NCI-H2107 (cell line): Measurements from ENCODE around the gene BACE2.
"Not testable (repeated sequence)": the region's sequence is repeated elsewhere in the genome, so short reads cannot be mapped to it uniquely, and the experiment has no call there.

Experiments used
- DNase-seq: peaks from one replicate; lab custom pipeline; 2025; lab: John Stamatoyannopoulos, UW

Gene BACE2

DNA sequence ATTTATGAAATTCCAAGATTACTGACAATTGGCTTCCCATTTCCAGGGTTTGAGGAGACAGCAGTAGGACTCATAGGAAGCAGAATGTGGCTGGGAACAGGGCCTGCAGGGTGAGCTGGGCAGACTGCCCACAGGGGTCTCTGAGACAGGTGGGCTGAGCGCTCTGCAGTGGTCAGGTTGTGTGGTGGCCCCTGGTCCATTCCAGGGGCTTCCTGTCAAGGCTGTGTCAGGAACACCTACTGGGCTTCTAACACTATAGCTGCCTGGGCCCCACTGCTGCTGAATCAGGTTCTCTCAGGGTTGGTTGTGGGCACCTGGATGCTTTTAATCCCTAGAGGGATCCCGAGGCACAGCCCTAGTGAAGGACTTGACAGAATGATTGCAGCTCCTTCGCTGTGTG is 72.1 kb downstream of the BACE2 start:
- no peak for DNase-seq

DNA sequence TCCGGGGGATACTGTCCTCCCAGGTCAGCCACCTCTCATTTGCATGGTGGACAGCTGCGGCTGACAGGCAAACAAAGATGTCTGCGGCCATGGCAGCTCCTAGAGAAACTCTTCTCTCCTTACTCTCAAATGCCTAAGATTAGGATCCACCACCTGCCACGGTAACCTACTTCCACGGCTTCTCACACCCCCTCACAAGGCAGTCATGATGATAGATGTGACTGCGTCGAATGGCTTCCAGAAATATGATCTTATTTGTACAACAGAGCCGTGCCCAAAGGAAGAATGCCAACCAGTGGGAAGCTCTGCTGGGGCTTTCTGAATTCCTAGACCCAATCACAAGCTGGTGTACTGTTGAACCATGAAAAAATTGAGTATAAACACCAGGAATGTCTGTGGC is 73.4 kb downstream of the BACE2 start:
- peak; percentile 17 for DNase-seq

DNA sequence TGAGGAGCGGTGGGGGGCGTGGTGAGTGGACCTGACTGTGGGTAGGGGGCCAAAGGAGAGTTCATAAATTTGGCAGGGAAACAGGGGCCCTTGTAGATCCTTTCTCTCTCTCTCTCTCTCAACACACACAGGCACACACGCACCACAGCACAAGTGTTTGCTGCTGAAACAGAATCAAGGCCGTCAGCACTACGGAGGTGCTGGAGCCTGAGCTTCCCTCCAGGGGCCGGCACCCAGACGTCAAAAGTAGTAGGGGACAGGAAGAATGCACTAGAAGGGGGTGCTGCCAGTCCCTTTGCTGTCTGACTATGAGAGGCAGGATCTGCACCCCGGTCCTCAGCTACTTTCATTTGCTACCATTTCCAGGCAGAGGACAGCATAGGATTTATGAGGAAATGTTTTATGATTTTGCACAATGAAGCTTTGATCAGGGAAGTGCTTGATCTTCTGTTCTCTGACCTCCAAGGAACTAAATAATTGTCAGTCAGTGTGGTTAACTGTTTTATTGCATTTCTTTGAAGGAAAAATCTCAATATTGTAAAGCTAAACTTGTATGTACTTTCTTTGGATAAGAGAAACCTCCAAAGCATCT is 74.4 kb downstream of the BACE2 start:
- no peak for DNase-seq

DNA sequence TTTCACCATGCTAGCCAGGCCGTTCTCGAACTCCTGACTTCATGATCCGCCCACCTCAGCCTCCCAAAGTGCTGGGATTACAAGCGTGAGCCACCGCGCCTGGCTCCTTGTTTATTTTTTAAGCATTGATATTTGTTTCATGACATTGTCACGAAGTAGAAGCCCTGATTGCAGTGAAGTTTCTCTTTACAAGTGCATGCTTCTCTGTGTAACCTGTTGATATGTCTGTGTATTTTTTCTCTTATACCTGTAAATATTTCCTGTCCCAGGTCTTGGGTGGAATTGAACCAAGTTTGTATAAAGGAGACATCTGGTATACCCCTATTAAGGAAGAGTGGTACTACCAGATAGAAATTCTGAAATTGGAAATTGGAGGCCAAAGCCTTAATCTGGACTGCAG is 75.1 kb downstream of the BACE2 start:
- DNase-seq: no peak

DNA sequence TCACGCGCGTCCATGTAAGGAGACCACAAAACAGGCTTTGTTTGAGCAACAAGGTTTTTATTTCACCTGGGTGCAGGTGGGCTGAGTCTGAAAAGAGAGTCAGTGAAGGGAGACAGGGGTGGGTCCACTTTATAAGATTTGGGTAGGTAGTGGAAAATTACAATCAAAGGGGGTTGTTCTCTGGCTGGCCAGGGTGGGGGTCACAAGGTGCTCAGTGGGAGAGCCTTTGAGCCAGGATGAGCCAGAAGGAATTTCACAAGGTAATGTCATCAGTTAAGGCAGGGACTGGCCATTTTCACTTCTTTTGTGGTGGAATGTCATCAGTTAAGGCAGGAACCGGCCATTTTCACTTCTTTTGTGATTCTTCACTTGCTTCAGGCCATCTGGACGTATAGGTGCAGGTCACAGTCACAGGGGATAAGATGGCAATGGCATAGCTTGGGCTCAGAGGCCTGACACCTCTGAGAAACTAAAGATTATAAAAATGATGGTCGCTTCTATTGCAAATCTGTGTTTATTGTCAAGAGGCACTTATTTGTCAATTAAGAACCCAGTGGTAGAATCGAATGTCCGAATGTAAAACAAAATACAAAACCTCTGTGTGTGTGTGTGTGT is 76.4 kb downstream of the BACE2 start:
- DNase-seq: not testable (repeated sequence)

DNA sequence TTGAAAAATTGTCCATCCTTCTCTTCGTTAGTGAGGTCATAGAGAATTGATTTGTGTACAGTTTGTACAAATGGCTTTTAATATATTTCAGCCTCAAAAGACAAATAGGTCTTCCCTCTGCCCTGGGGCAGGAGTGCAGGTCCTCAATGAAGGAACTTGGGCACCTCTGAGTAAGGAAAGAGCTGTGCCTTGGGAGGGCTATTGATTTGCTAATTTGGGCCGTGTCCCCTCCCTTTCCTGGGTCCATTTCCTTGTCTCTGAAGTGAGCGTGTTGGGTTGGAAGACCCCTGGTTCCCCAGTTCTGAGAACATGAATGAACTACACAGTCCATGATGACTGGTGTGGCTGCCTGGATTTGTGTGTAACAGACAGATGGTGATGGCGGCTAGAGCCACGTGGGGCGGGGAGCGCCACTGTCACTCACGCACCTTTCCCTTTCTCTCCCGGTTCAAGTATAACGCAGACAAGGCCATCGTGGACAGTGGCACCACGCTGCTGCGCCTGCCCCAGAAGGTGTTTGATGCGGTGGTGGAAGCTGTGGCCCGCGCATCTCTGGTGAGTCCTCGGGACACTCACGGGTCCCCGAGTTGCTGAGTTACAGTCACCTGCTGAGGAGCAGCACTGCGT is 77.7 kb downstream of the BACE2 start:
- no peak for DNase-seq

DNA sequence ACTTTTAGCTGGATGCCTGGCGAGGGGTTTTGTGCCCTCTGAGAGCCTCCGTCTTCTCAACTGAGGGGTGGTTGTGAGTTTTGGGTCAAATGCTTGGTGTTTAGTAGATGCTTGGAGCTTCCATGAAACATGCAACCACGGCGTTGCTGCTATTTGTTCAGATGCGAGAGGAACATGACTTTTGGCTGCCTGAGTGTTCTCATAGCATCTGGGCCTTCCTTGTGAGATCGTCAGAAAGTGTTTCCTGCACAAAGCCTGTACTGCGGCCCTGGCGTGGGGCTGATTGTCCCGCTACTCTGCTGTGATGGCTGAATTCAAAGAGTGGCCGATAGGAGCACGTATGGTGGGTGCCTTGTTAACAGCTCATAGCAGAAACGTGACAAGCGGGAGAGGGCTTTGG is 78.8 kb downstream of the BACE2 start:
- no peak for DNase-seq

DNA sequence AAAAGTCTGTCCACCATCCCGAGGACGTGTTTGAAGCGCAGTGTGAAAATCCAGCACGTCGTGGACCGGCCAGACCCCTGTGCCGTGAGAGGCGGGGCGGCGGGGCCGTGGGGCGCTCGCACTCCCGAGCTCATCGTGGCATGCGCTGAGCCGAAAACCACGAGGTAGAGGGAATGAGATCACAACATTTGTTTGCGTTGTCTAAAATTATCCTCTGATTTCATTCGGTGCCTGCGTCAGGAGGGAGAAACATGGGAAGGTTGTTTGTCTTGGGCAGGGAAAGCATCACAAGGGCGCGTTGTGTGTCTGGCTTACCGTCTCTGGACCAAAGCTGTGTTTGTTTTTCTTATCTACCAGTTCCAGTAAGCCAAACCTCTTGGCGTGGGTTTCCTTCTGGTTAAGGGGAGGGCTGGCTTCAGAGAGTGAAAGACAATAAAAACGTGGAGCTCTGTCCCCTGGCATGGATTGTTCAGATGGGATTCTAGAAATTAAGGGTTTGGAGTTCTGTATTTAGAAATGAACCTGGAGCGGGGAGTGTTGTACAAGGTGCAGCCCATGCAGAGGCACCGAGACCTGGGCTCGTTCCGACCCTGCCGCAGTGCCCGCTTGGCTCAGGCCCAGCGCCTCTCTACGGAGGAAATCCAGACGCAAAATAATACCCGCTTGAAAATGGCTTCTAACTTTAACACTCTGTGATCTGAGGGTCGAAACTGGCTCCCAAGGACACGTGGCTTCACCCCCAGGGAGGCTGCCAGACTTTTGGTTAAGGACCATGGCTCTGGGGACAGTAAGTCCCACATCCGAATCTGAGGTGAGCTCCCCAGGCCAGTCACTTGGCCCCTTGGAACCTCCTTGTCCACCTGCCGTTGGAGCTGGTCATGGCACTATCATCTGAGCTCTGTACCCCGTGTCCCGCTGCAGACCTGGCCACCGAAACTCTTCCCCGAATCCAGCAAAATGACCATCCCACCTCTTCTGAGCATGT is 79.9 kb downstream of the BACE2 start:
- no peak for DNase-seq

DNA sequence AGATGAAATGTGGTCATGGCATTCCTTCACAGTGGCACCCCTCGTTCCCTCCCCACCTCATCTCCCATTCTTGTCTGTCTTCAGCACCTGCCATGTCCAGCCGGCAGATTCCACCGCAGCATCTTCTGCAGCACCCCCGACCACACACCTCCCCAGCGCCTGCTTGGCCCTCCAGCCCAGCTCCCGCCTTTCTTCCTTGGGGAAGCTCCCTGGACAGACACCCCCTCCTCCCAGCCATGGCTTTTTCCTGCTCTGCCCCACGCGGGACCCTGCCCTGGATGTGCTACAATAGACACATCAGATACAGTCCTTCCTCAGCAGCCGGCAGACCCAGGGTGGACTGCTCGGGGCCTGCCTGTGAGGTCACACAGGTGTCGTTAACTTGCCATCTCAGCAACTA is 81.5 kb downstream of the BACE2 start:
- DNase-seq: no peak

DNA sequence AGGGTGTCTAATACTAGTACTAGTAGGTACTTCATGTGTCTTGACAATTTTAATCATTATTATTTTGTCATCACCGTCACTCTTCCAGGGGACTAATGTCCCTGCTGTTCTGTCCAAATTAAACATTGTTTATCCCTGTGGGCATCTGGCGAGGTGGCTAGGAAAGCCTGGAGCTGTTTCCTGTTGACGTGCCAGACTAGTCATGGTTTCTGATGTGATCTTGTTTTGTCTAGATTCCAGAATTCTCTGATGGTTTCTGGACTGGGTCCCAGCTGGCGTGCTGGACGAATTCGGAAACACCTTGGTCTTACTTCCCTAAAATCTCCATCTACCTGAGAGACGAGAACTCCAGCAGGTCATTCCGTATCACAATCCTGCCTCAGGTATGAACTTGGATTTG is 82.6 kb downstream of the BACE2 start:
- no peak for DNase-seq

DNA sequence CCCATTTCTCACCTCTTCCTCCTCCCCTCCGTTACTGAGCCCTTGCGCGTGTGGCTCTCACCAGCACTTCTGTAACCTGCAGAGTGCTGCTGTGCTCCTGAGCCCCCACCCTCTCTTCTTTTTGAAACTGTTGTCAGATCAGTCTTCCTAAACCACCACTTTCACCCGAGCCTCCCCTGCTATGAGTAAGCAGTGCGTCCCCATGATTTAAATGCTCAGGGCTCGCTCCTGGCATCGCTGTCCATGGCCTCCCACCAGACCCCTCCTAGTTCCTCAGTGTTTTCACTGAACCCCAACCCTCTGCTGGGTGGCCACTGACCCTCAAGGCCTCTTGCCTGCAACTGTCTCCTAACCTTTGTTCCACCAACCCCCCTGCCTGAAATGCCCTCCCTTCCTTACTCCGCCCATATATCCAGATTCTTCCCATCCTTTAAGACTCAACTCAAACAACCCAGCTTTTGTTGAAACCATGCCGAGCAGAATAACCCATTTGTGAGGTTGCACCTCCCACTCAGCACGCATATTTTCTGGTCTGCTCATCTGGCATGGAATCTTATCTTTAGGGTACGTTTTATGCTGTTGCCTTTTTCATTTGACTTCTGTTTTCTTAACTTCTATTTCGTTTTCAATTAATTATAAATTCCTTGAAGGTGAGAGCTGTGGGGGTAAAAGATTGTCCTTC is 84.1 kb downstream of the BACE2 start:
- DNase-seq: no peak

DNA sequence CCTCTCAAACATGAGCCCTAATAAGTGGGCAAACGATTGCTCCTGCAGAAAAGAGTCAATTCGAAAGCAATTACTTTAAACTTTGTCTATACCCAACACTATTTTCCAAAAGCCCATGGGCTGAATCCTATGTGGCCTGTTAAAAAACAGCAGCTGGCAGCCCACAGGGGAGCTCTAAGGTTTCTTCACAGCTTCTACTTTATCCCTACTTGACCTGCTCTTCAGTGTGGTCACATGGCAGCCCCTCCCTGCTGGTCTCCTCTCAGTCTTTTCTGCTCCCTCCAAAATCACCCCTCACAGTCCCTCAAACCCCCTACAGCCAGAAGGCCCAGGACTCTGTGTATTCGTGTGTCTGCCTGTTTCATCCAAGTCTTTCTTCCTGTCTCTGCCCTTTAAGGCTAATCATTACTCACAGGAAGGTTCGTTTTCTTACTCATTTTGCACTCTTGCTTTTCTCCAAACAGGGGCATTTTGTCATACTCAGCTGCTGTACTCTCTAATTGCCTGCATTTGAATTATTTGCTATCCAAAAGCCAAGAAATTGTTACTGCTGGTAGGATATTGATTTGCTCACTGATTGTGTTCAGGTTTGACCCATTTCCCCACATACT is 86.2 kb downstream of the BACE2 start:
- no peak for DNase-seq

DNA sequence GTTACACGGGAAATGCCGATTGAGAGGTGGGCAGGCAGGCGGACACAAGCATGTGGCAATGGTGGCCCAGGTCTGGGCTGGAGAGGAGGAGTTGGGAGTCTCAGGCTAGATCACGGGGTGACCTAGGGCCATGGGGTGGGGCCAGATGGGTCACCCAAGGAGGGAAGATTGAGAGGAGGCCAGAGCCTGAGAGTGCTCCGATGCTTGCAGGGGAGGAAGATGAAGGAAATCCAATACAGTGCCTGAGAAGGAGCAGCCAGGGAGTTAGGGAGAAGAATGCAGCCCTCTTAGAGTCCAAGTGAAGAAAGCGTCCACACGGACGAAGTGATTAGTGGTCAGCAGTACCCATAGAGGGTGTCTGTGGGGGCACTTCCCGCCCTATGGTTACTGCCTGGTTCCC is 87.2 kb downstream of the BACE2 start:
- DNase-seq: no peak

DNA sequence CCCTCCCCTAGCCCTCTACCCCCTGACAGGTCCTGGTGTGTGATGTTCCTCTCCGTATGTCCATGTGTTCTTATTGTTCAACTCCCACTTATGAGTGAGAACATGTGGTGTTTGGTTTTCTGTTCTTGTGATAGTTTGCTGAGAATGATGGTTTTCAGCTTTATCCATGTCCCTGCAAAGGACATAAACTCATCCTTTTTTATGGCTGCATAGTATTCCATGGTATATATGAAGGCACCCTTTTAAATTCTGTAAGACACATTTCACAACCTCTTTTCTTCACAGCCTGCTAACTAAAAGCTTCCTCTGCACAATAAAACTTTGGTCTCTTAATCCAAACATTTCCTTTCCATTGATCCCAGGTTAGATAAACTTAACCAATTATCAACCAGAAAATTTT is 88.3 kb downstream of the BACE2 start:
- not testable (repeated sequence) for DNase-seq

DNA sequence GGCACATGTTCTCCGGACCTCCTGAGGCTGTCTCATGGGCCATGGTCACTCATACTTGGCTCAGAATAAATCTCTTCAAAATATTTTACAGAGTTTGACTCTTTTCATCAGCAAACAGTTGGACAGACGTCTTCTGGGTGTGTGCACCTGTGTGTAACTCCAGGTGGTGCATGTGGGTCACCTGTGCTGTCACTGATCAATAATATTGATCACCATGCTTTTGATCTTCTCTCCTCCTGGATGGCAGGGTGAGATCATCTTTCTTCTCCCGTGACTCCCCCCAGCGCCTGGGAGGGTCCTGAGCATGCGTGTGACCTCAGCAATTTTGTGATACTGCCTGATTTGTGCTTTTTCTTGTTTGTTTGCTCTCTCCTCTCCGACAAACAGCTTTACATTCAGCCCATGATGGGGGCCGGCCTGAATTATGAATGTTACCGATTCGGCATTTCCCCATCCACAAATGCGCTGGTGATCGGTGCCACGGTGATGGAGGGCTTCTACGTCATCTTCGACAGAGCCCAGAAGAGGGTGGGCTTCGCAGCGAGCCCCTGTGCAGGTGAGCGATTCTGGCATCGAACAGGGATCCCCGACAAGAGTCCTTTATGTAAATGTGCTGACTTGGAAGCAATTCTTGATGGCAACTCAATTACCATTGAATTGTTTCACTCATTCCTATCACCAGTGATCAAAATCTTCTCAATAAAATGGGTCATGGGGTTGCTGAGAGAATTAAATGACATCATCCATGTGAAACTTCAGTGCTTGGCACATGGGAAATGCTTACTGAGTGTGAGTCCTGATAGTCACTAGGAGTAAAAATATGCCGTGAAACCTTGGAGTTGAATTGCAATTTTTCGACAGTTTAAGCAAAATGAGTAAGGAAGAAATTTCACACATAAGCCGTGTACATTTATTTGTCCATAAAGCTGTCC is 89.1 kb downstream of the BACE2 start:
- DNase-seq: no peak

DNA sequence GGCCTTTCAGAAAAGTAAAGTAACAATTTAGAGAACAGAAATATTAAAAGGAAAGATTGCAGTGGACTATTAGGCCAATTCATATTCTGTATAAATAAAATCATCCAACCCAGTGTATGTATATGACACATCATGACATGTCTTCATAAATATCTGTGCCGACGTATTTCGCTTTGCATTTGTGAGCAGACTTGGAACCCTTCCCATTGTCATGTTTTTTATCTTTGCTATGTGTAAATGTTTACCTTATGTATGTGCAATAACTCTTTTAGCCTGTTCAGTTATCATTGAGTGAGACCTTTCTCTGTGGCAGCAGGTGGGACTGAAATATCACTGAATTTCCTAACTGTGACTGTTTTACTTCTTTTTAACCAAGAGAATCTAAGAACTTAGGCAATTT is 90.7 kb downstream of the BACE2 start:
- no peak for DNase-seq

DNA sequence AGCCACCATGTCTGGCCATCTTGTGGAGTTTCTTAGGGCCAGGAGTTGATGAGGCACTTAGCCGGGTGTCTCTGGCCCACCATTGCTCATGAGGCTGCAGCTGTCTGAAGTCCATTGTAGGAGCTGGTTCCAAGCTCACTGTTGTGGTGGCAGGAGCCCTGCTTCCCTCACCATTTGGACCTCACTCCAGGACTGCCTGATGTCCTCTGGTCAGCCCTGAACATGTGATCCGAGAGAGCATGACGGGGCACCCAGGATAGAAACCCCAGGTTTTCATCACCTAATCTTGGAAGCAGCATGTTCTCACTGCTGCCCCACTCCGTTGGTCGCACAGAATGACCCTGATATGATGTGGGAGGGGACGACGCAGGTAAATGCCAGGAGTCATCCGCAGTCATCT is 92.5 kb downstream of the BACE2 start:
- no peak for DNase-seq

DNA sequence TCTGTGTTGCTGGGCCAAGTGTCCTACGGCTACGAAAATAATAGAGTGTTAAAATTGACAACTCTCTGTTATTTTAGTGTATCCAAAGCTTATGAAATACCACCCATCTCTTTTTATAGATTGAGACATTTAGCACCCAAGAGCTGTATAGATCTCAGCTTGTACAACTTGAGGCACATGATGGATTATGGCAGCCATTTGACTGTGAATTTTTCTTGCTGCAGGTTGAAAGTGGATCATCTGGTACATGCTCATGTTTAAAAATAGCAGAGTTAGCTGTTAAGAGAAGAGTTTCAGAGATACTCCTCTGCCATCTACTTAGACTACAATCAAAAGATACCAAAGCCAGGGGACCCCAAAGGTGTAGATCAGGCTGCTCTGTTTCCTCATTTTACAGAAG is 99.4 kb downstream of the BACE2 start:
- DNase-seq: no peak

DNA sequence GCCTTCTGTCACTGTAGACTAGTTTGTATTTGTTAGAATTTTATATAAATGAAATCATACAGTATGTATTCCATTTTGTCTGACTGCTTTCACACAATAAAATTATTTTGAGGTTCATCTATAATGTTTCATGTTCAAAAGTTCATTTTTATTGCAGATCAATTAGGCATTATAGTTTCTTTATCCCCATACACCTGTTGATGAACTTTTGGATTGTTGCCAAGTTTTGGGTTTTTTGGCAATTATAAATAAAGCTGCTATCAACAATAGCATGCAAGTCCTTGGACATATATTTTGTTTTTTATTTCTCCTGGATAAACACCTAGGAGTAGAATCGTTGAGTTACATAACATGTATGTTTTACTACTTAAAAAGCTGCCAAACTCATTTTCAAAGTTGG is 101.6 kb downstream of the BACE2 start:
- DNase-seq: no peak

DNA sequence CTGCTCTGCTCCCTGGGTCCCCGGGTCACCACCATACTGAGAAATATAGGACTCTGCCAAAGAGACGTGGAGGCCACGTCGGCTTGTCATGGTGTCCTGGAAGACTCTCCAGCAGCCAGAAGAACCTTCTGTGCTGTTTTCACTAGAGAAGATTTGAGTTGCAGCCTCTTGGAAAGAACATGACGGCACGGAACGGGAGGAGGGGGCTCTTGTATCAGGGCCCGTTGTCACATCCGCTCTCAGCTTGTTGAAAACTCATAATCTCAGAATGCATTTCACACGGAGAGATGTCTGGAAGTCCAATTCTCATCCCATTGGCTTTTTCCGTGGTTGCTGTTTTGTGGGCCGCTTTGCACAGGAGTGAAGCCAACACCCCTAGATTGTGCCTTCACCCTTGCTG is 109.2 kb downstream of the BACE2 start:
- no peak for DNase-seq

DNA sequence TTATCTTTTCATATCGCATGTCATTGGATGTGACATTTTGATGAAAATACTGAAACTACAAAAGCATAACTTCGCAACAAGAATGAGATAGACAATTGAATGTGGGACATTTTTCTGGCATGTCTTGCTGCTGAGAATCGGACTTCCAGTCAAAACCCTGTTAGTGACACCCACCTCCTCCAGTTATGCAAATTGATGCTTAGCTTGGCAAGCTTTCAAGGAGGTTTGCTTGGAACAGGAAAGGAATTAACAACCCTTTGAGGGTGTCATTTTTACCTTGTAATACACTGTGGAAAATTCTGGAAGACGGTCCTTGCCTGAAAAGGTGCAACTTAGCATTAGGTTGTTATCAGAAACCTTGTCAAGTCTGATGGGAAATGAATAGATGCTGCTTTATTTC is 109.9 kb downstream of the BACE2 start:
- no peak for DNase-seq
